GM21529 (cell line): ENCODE data around the gene ZNHIT1.
"Not testable (repeated sequence)": the region's sequence is repeated elsewhere in the genome, so short reads cannot be mapped to it uniquely, and the experiment has no call there.

Source experiments
- ATAC-seq: cut with Tn5 transposase; IDR thresholded peaks from one replicate; pipeline ENCODE4 v1.9.1; 2021; ENCODE audit not compliant: unreplicated experiment

Gene ZNHIT1

DNA sequence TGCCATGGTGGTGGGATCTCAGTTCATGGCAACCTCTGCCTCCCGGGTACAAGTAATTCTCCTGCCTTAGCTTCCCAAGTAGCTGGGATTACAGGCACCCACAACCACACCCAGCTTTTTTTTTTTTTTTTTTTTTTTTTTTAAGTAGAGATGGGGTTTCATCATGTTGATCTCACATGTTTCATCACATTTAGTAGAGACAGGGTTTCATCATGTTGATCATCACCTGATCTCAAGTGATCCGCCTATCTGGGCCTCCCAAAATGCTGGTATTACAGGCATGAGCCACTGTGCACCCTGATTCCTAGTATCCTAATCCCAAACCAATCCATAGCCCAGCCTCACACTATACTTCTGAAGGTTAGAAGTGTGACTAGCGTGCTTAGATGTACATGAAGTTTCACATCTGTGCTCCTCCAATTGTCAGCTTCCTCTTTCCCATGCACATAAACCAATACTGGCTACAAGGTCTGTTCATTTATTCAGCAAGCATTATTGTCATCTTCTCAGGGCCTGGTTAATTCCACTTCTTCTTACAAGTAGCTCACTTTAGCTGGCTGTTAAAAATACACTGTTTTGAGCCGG, 31.0 kb upstream of the ZNHIT1 start:
- no peak for ATAC-seq

DNA sequence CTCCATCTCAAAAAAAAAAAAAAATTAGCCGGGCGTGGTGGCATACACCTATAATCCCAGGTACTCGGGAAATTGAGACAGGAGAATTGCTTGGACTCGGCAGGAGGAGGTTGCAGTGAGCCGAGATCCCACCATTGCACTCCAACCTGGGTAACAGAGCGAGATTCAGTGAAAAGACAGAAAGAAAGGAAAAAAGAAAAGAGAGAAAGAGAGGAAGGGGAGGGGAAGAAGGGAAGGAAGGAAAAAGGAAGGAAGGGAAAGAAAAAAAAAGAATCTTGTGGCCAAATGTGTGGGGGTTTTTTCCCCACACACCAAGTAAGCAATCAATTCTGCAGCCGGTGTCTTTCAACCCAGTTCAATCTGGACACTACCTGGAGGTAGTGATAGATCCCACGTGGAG, 28.9 kb upstream of the ZNHIT1 start:
- no peak for ATAC-seq

GRCh38 chr7:101195884-101196283, 22.1 kb upstream of the ZNHIT1 start:
- no peak for ATAC-seq

DNA sequence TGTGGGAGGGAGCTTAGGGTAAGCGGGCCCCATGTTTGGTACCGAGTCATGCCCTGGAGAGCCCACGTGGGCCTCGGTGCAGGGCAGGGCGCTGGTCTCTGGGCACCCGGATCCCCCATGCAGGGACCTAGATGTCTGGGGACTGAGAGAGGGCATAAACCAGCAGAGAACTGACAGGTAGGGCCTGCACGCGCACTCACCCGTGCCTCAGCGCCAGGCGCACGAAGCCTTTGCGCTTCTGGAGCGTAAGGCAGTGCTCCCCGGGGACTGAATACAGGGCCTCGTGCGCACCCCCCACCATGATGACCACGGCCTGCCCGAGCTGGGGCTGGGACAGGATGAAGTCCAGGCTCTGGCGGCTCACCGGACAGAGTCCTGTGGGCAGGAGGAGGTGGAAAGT, 20.0 kb upstream of the ZNHIT1 start:
- ATAC-seq: no peak

DNA sequence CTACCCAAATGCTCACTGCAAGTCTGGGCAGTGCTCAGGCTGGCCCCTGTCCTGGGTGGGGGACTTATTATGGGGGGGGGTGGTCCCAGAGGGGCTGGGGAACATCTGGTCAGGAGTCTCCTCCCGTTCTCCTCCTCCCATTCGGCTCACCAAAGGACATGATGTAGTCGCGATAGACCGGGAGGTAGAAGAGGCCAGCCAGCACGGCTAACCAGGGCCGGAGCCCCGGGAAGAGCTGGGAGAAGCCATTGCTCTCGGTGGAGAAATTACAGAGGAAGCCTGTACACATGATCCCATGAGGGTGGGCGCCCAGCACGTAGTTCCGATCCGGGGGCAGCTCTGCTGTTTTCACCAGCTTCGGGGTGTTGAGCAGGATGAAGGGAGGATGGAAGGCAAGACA, 19.5 kb upstream of the ZNHIT1 start:
- ATAC-seq: no peak

DNA sequence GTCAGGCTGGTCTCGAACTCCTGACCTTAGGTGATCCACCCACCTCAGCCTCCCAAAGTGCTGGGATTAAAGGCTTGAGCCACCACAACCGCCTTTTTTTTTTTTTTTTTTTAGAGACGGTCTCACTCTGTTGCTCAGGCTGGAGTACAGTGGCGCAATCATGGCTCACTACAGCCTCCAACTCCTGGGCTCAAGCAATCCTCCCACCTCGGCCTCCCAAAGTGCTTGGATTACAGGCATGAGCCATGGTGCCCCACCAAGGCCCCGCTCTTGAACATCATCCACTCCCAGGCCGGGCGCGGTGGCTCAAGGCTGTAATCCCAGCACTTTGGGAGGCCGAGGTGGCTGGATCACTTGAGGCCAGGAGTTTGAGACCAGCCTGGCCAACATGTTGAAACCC, 18.4 kb upstream of the ZNHIT1 start:
- ATAC-seq: not testable (repeated sequence)

DNA sequence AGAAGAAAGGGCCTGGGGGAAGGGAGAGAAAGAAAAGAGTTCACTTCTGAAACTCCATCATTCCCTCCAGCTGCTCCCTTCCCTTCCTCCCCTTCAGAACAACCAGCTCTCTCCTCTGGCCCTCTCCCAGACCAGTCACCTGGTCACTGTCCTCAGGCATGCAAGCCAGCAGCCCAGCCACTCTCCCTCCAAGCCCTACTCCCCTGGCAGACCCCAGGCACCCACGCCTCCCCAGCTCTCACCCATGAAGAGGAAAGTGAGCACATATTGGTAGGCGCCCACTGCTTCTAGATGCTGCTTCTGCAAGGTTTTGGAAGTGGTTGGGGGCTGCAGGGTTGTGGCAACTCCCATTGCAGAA, 17.5 kb upstream of the ZNHIT1 start:
- no peak for ATAC-seq

DNA sequence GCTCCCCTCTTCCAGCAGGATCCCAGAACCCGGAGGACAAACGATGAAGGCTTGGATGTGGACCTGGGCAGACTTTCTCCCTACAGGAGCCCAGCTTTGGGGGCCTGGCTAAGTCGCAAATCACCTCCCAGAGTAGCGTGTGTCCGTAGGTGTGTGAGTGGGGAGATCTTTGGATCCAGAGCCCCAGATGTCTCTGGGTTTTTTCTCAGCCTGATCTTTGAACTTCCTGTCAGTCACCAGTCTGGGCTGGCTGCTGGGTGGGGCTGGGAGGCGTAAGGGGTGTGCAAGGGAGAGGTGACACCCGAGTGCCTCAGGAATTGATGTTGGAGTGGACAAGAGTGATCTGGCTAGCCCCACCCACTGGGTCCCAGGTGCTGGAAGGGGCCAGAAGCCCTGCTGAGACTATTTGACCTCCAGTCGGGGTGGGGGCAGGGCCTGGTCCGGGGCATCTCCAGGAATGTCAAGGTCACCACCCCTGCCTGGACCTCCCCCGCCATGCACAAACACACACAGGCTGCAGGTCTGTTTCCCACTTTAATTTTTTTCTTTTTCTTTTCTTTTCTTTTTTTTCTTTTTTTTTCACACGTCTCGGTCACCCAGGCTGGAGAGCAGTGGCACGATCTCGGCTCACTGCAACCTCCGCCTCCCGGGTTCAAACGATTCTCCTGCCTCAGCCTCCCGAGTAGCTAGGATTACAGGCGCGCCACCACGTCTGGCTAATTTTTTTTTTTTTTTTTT, 16.9 kb upstream of the ZNHIT1 start, which contains the start of gene MOGAT3:
MOGAT3 (minus strand) TSS at position 175 of the 738 bp plus-strand sequence. CDS start 182 bp downstream, outside the sequence.
- no peak for ATAC-seq

GRCh38 chr7:101201695-101202602, 16.0 kb upstream of the ZNHIT1 start:
- no peak for ATAC-seq

DNA sequence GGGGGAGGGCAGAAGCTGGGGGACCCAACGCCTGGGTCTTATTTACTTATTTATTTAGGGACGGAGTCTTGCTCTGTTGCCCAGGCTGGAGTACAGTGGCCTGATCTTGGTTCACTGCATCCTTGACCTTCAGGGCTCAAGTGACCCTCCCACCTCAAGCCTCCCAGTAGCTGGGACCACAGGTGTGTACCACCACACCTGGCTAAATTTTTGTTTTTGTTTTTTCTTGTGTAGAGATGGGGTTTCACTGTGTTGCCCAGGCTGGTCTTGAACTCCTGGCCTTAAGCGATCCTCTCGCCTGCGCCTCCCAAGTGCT, 15.4 kb upstream of the ZNHIT1 start:
- ATAC-seq: no peak

GRCh38 chr7:101203740-101204738, 13.9 kb upstream of the ZNHIT1 start:
- not testable (repeated sequence) for ATAC-seq

GRCh38 chr7:101205901-101206664, 11.9 kb upstream of the ZNHIT1 start:
- no peak for ATAC-seq

GRCh38 chr7:101206665-101207042, 11.3 kb upstream of the ZNHIT1 start:
- no peak for ATAC-seq

DNA sequence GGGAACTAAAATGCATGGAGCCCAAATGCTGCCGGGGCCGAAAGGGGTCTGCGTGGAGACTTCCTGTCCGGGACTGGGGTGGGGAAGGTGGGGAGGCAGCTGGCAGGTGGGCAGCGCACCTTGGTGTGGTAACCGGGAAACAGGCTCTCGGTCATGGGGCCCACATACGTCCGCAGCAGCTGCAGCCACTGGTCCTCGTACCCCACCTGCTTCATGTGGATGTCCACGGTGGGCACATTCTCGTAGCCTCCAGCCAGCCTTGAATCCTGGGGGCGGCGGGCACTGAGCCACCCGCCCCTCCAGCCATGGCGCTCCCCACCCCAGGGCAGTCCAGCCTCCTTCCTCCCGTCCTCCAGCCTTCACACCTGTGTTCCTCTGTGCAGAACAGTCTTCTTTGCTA, 10.5 kb upstream of the ZNHIT1 start:
- no peak for ATAC-seq

DNA sequence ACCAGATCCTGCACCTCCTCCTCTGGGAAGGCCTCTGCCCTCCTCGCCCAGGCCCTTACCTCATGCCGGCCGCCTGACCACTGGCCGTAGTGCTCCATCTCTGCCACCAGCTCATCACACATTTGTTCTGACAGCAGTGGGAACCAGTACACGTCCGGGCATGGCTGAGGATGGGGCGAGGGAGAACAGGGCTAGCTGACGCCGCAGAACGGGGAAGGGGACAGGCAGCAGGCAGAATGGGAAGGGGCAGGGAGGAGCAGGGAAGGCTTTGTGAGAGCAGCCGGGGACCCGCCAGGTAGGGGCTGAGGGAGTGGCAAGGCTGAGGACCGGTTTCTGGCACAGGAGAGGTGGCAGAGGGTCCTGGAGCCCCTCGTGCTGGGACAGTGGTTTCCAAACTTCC, 9.2 kb upstream of the ZNHIT1 start:
- ATAC-seq: no peak

GRCh38 chr7:101210143-101210542, 7.8 kb upstream of the ZNHIT1 start:
- ATAC-seq: no peak

DNA sequence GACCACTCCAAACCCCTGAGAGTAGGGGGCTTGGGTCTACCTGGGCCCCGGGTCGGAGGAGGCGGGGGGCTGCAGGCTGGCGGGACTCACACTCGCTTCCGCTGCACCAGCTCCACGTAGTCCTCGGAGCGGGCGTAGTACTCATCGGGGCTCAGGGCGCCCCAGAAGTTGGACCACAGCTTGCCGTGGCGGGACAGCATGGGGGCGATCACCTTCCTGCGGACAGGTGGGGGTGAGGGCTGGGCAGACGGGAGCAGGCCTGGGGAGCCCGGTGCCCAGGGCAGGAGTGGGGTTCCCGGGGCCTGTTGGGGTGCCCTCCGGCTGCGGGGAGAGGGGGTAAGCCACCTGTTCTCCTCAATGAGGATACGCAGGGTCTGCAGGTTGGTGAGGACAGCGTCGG, 6.5 kb upstream of the ZNHIT1 start:
- ATAC-seq: no peak

- no peak for ATAC-seq
Measured at GRCh38 chr7:101212014-101212413, 6.0 kb upstream of the ZNHIT1 start.

DNA sequence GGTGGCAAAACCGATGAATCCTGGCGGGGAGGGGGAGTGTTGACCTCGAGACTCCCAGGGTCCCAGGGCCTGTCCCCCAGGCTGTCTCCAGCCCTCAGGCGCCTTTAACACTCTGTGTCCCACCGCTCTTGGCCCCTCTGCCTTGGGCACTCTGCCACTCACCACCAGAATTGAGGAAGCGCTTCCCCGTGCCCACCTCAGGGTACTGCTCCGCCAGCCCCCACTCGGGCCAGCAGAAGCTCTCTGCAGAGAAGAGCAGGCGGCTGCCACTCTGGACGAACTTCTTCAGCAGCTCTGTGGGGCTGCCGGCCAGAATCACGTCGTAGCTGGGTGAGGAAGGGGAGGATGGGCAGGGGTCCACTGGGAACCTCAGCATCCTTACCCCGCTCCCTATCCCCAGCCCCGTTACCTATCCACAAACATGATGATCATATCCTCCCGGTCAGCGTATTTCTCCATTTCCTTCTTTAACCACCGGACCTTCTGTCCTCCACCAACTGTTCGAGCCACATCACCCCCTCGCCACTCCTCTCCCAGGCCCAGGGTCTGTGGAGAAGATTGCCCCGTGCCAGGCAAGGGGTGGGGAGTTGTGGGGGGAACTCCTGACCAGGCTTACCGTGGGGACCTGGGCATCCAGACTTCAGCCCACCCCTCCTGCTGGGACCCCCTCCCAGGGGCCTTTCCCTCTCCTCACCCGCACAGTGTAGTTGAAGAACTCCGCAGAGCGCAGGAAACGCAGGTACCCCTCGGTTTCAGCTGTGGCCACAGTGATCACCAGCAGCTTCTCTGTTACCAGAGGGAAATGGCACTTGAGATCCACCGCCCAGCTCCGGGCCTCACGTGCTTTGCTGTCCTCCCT, 1.7 kb upstream of the ZNHIT1 start:
- no peak for ATAC-seq
